ENCODE data around the gene ECEL1. TPM values are rescaled to one million over a fixed set of nuclear protein-coding genes. Genes with fewer than 3 reads are reported as not detected.

The ECEL1 gene
- total and polyA plus RNA-seq, 2 of the 4 experiments (the other 2 are of a cell fraction) = not detected

DNA sequence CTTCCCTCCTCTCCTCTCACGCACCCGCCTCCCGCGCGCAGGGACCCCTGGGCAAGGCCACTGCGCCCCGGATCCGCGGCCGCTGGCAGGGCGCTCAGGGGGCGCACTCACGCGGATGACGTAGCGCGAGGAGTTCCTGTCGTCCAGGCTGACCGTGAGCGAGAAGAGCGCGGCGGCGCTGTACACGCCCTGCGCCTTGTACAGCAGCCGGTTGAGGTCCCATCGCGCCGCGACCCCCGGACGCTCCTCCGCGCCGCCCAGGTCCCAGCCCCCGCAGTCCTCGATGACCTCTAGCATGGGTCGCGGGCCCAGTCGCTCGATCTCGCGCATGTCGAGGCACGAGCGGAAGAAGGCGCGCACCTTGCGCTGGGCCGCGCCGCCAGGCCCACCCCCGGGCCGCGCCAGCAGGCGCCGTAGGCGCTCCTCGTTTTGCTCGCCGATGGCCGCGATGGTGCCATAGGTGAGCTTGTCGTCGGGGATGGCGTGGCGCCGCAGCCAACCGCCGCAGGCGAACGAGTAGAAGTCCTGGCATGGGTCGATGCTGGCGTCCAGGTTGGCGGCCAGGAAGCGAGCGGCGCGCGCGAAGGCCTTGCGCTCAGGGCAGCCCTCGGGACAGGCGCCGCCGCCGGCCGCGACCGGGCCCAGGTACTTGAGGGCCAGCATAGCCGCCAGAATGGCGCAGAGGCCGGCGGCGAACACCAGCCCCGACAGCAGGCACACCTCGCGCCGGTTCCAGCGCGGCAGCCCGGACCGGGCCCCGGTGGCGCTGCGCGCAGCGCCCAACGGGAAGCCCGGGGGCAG lies 1.7 kb downstream of the ECEL1 start:
- WGBS, 2 experiments (ENCODE audit: extremely low coverage in 2 of 2, insufficient read length in 1 of 2) = 6% methylated on average over 54 of the region's 111 CpGs; no CpG with 5 or more reads in 1 of the 2 experiments
- peaks cover 68% of the 10 kb centered on the region for H3K27me3 ChIP-seq (ENCODE audit: control insufficient read depth, insufficient read depth, low read length)
- H3K14ac ChIP-seq (replicated peaks; ENCODE audit: low read depth, low read length) = no peak overlapping the region
- no peak overlapping the region for H3K23ac ChIP-seq (ENCODE audit: low read depth, low read length)
- no peak overlapping the region for H2BK120ac ChIP-seq (ENCODE audit: low read depth, low read length)
- no peak overlapping the region for H3K4me3 ChIP-seq (ENCODE audit: insufficient read depth, low read depth, low read length)
- H3K9me1 ChIP-seq (ENCODE audit: insufficient read depth, low read length) = no peaks in the 10 kb centered on the region
- no peak overlapping the region for H2AFZ ChIP-seq (replicated peaks; ENCODE audit: low read length, poor library complexity)
- no peak overlapping the region for H3K56ac ChIP-seq (ENCODE audit: extremely low read depth, insufficient read depth, low read length)
- H3K18ac ChIP-seq (ENCODE audit: low read depth, low read length) = no peak overlapping the region
- no peaks in the 10 kb centered on the region; the same call in 1 of the 2 replicates for H4K20me1 ChIP-seq (ENCODE audit: insufficient read depth, low read length)
- H3K27ac ChIP-seq (ENCODE audit: insufficient read depth, low read length) = no peak overlapping the region
- no peak overlapping the region for H3K9ac ChIP-seq (ENCODE audit: low read depth, low read length)
- no peak overlapping the region for H2AK9ac ChIP-seq (replicated peaks; ENCODE audit: low read depth, low read length, poor library complexity)
- DNase-seq (no peak), ATAC-seq (ENCODE audit: low read depth) (no peak)
- TF ChIP-seq POLR2A (IDR thresholded peaks at IDR 0.05; ENCODE audit: low read depth, low read length) (no peak), MAFK (IDR thresholded peaks at IDR 0.05; ENCODE audit: low read depth, low read length) (no peak), BHLHE40 (IDR thresholded peaks at IDR 0.05; ENCODE audit: low read depth, low read length) (no peak), MXI1 (IDR thresholded peaks at IDR 0.05; ENCODE audit: borderline replicate concordance, low read depth, low read length) (no peak), NFE2L2 (IDR thresholded peaks at IDR 0.05; ENCODE audit: low read depth, low read length) (no peak), MAZ (IDR thresholded peaks at IDR 0.05; ENCODE audit: borderline replicate concordance, low read depth, low read length) (no peak), CHD1 (IDR thresholded peaks at IDR 0.05; ENCODE audit: low read depth, low read length) (no peak), FOS (IDR thresholded peaks at IDR 0.05; ENCODE audit: low read depth, low read length) (no peak), SMC3 (IDR thresholded peaks at IDR 0.05; ENCODE audit: low read depth, low read length) (no peak), CEBPB (IDR thresholded peaks at IDR 0.05; ENCODE audit: low read depth, low read length) (no peak), RCOR1 (IDR thresholded peaks at IDR 0.05; ENCODE audit: insufficient replicate concordance, low read length) (no peak), RFX5 (IDR thresholded peaks at IDR 0.05; ENCODE audit: low read depth, low read length) (no peak), RAD21 (IDR thresholded peaks at IDR 0.05; ENCODE audit: low read length) (no peak)
- TF ChIP-seq, protein P1, sequence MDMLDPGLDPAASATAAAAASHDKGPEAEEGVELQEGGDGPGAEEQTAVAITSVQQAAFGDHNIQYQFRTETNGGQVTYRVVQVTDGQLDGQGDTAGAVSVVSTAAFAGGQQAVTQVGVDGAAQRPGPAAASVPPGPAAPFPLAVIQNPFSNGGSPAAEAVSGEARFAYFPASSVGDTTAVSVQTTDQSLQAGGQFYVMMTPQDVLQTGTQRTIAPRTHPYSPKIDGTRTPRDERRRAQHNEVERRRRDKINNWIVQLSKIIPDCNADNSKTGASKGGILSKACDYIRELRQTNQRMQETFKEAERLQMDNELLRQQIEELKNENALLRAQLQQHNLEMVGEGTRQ (IDR thresholded peaks at IDR 0.05; ENCODE audit: low read depth, low read length) = no peak
- TF ChIP-seq, protein P2, sequence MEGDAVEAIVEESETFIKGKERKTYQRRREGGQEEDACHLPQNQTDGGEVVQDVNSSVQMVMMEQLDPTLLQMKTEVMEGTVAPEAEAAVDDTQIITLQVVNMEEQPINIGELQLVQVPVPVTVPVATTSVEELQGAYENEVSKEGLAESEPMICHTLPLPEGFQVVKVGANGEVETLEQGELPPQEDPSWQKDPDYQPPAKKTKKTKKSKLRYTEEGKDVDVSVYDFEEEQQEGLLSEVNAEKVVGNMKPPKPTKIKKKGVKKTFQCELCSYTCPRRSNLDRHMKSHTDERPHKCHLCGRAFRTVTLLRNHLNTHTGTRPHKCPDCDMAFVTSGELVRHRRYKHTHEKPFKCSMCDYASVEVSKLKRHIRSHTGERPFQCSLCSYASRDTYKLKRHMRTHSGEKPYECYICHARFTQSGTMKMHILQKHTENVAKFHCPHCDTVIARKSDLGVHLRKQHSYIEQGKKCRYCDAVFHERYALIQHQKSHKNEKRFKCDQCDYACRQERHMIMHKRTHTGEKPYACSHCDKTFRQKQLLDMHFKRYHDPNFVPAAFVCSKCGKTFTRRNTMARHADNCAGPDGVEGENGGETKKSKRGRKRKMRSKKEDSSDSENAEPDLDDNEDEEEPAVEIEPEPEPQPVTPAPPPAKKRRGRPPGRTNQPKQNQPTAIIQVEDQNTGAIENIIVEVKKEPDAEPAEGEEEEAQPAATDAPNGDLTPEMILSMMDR (conservative IDR thresholded peaks at IDR 0.05; ENCODE audit: low read depth, low read length) = no peak
- TF ChIP-seq, protein P3, sequence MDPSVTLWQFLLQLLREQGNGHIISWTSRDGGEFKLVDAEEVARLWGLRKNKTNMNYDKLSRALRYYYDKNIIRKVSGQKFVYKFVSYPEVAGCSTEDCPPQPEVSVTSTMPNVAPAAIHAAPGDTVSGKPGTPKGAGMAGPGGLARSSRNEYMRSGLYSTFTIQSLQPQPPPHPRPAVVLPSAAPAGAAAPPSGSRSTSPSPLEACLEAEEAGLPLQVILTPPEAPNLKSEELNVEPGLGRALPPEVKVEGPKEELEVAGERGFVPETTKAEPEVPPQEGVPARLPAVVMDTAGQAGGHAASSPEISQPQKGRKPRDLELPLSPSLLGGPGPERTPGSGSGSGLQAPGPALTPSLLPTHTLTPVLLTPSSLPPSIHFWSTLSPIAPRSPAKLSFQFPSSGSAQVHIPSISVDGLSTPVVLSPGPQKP (IDR thresholded peaks at IDR 0.05; ENCODE audit: borderline replicate concordance, low read depth, low read length) = no peak
- no peak overlapping the region for H2BK5ac ChIP-seq (ENCODE audit: low read depth, low read length, poor library complexity, severe bottlenecking)
- ChIA-PET POLR2A (ENCODE audit: unreplicated experiment) (no interaction called here), CTCF (no interaction called here)
- no TSS peak for BruUV-seq (replicated peaks)
- H4K5ac ChIP-seq (ENCODE audit: low read depth, low read length) = no peak overlapping the region
- in situ Hi-C loops (cut with MboI; ENCODE audit: low sequenced_read_pairs) = no loop called here
- H2BK20ac ChIP-seq (ENCODE audit: low read depth, low read length) = no peak overlapping the region
- H3K4me2 ChIP-seq (ENCODE audit: low read depth, low read length) = no peak overlapping the region
- no peak overlapping the region for H4K91ac ChIP-seq (ENCODE audit: insufficient read depth, low read depth, low read length)
- no peak overlapping the region for H3K4ac ChIP-seq (ENCODE audit: low read depth, low read length)
- dilution Hi-C loops (cut with HindIII; ENCODE audit: low sequenced_read_pairs, unreplicated experiment) = no loop called here
- H3K4me1 ChIP-seq (ENCODE audit: control insufficient read depth, insufficient read depth, low read length) = no peaks in the 10 kb centered on the region; the same call in 1 of the 2 replicates
- H2AK5ac ChIP-seq (ENCODE audit: low read depth, low read length) = no peak overlapping the region
- H2BK15ac ChIP-seq (ENCODE audit: low read depth, low read length) = no peak overlapping the region
- no peaks in the 10 kb centered on the region for H3K9me3 ChIP-seq (ENCODE audit: control insufficient read depth, insufficient read depth, low read length)
- H3K36me3 ChIP-seq (ENCODE audit: control insufficient read depth, insufficient read depth, low read length) = no peaks in the 10 kb centered on the region
- H3K79me1 ChIP-seq (ENCODE audit: low read depth in 1 of 2, low read length in 2 of 2) = no peaks in the 10 kb centered on the region
- intact Hi-C loops (cut with micrococcal nuclease) = no loop called here
- H4K8ac ChIP-seq (ENCODE audit: low read depth in 2 of 2, low read length in 2 of 2) = no peak overlapping the region
